ENCODE measurements around the gene PAQR4.

The PAQR4 gene

GRCh38 chr16:2964475-2965336, 4.4 kb upstream of the PAQR4 start:
- no peak for DNase-seq (ENCODE audit: low read depth in 2 of 2)

- DNase-seq (ENCODE audit: low read depth in 2 of 2): no peak
These were observed 2.9 kb upstream of the PAQR4 start for GRCh38 chr16:2966043-2966807.

GRCh38 chr16:2966808-2967191, 2.3 kb upstream of the PAQR4 start:
- DNase-seq (ENCODE audit: low read depth in 2 of 2): no peak

GRCh38 chr16:2967211-2967631, 1.9 kb upstream of the PAQR4 start:
- DNase-seq (ENCODE audit: low read depth in 2 of 2): no peak

GRCh38 chr16:2967721-2968161, 1.4 kb upstream of the PAQR4 start:
- DNase-seq (ENCODE audit: low read depth in 2 of 2): no peak

GRCh38 chr16:2968368-2968737, 795 bp upstream of the PAQR4 start:
- DNase-seq (ENCODE audit: low read depth in 2 of 2): no peak

GRCh38 chr16:2969545-2970521, 685 bp downstream of the PAQR4 start:
- no peak for DNase-seq (ENCODE audit: low read depth in 2 of 2)

GRCh38 chr16:2970563-2970962, 1.4 kb downstream of the PAQR4 start:
- DNase-seq (ENCODE audit: low read depth in 2 of 2): no peak

GRCh38 chr16:2971134-2971984, 2.2 kb downstream of the PAQR4 start:
- no peak for DNase-seq (ENCODE audit: low read depth in 2 of 2)

GRCh38 chr16:2971985-2972784, 3.0 kb downstream of the PAQR4 start:
- no peak for DNase-seq (ENCODE audit: low read depth in 2 of 2)

- no peak for DNase-seq (ENCODE audit: low read depth in 2 of 2)
These were observed 3.9 kb downstream of the PAQR4 start for GRCh38 chr16:2973093-2973492.

- DNase-seq (ENCODE audit: low read depth in 2 of 2): no peak
These were observed 4.6 kb downstream of the PAQR4 start for GRCh38 chr16:2973605-2974318.

- no peak for DNase-seq (ENCODE audit: low read depth in 2 of 2)
These were observed 5.3 kb downstream of the PAQR4 start for GRCh38 chr16:2974319-2975056.

- no peak for DNase-seq (ENCODE audit: low read depth in 2 of 2)
These were observed 6.1 kb downstream of the PAQR4 start for GRCh38 chr16:2975161-2975795.

GRCh38 chr16:2976201-2976600, 7.1 kb downstream of the PAQR4 start:
- DNase-seq (ENCODE audit: low read depth in 2 of 2): no peak

GRCh38 chr16:2976673-2977072, 7.5 kb downstream of the PAQR4 start:
- no peak for DNase-seq (ENCODE audit: low read depth in 2 of 2)

- no peak for DNase-seq (ENCODE audit: low read depth in 2 of 2)
These were observed 8.3 kb downstream of the PAQR4 start for GRCh38 chr16:2977440-2977839.

GRCh38 chr16:2979669-2980226, 10.6 kb downstream of the PAQR4 start:
- no peak for DNase-seq (ENCODE audit: low read depth in 2 of 2)

Measured in stimulated activated CD8-positive, alpha-beta memory T cell treated with anti-CD3 and anti-CD28 coated beads, Interleukin-7, amount 100 ng/mL, for 1 hour (primary cell).